Measurements from ENCODE around the gene ARL16.

- TF ChIP-seq POLR2AphosphoS5 (IDR thresholded peaks at IDR 0.05) (no peak), CTCF (IDR thresholded peaks at IDR 0.05) (no peak), POLR2A (IDR thresholded peaks at IDR 0.05) (no peak)
Measured at GRCh38 chr17:81710514-81711308, 27.1 kb upstream of the ARL16 start.
